GM19468 (cell line): ENCODE measurements around the gene HDGFL1.

Experiments
- ATAC-seq: cut with Tn5 transposase; IDR thresholded peaks from one replicate; pipeline ENCODE4 v1.9.1; 2021; ENCODE audit warnings: mild to moderate bottlenecking, moderate library complexity, moderate number of reproducible peaks; ENCODE audit not compliant: unreplicated experiment; ENCODE audit errors: extremely low read depth

Gene HDGFL1

DNA sequence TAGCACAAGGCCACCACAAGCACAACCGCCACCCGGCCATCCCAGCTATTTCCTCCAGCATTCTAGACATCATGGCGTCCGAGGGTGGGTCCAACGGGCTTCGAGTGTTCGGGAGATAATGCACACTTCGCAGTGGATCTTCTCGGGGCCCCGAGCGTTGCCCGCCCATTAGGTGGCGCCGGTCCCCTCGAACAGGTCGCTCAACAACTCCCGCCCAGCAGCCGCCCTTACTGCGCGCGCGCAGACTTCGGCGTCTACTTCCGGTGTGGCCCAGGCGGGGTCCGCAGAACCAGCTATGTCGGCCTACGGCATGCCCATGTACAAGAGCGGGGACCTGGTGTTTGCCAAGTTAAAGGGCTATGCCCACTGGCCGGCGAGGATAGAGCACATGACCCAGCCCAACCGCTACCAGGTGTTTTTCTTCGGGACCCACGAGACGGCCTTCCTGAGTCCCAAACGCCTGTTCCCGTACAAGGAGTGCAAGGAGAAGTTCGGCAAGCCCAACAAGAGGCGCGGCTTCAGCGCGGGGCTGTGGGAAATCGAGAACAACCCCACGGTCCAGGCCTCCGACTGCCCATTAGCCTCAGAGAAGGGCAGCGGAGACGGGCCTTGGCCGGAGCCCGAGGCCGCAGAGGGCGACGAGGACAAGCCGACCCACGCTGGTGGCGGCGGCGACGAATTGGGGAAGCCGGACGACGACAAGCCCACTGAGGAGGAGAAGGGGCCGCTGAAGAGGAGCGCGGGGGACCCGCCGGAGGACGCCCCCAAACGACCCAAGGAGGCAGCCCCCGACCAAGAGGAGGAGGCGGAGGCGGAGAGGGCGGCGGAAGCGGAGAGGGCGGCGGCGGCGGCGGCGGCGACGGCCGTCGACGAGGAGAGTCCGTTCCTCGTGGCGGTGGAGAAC lies at the start of gene HDGFL1:
Gene HDGFL1 (plus strand): TSS at position 286 of the 904 bp plus-strand sequence. CDS start 10 bp downstream, at position 296.
- ATAC-seq = no peak

DNA sequence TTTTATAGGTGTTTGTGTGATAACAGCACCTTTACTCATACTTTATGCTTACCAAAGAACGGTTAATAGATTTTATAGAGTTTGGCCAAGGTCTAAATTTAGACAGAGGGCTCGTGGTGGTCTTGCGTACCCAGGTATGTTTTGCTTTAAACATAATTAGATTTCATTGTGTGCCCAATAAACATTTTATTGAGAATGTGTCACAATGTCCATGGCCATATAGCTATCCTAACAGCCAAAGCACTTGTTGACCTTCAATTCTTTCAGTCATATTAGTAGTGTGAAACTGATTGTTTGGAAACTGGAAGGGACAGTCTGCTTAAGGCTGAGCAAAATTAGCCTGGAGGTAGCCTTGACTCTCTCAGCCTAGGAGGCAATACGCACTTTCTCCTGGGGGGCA lies 48.3 kb upstream of the HDGFL1 start:
- ATAC-seq = no peak

DNA sequence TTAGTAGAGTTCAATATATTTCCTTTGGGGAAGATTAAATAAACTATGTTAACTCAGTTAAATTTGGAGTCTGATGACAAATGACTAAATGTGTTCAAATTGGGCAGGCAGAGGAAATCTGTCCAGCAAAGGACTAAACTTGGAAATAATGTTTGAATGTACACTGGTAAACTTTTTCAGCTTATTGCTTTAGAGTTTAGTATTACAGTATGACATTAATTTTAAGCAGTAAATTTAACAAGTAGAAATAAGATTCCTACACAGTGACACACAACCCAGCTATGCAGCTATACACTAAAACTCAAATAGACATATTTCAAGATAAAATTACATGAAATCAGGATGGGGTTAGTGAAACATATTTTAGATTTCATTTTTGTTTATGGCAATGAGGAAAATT lies 42.6 kb upstream of the HDGFL1 start:
- ATAC-seq = no peak

DNA sequence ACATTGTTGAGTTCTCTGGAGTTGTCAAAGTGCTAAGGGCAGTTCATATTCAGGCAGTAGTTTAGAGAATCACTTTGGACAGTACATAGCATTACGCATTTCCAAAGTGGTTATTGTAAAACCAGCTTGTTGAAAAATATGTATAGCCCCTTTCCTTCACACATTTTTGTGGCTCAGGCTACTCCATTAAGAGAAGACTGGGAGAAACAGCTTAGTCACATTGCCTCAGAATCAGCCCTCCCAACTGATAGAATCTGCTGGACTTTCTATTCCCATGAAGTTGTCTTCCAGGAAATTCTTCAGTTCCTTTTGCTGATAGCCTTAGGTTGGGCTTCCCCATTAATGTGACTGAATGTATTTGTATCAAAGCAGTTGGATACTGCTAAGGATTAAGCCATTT lies 39.5 kb upstream of the HDGFL1 start:
- no peak for ATAC-seq

DNA sequence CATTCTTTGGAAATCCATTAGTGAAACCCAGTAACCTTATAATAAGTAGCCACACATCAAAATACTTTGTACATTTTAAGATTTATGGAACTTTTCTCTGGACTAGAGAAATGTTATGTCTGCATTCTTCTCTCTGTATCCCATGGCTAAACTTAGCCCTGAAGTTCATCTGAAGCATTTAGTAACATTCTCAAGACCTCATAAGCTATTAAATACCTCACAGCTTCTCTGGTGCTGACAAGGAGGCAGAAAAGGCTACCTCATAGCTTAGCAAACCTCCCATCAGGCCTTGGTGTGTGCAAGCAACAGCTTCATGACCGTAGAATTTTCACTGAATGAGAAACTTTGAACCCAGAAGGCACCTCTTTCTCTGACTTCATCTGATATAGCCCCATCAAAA lies 38.9 kb upstream of the HDGFL1 start:
- no peak for ATAC-seq

DNA sequence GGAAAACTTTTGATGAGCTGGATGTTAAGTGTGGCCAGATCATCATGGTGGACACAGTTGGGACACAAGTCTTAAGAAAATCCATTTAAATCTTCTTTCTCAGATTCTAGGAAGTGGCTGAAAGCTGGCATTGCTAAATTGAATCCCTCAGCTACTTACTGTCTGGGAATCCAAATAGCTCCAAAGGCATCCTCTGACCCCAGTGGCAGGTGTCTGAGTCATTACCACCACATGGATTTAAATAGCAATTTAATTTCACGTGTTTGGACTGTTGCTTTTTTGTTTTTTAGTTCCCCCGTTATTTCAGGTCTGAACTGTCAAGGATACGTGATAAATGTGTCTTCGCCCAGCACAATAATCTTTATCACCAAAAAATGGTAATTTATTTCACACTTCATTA lies 33.2 kb upstream of the HDGFL1 start:
- ATAC-seq = no peak

DNA sequence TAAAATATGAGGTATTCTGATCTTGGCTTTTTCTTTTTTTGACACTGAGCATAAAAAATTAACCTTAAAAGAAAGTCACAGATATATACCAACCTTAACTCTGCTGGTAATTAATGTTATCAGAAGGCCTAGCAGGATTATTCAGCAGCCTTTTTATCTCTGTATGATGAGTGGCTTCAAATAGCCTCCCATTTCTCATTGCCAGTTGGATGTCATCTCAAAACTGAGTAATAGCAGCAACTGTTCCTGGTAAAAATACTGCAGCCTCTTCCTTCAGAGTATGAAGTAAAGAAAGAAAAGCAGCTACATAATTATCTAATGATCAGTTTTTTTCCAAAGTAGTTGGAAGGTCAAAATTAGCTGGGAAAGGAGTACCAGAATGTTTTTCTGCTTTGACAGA lies 24.9 kb upstream of the HDGFL1 start:
- ATAC-seq = no peak

DNA sequence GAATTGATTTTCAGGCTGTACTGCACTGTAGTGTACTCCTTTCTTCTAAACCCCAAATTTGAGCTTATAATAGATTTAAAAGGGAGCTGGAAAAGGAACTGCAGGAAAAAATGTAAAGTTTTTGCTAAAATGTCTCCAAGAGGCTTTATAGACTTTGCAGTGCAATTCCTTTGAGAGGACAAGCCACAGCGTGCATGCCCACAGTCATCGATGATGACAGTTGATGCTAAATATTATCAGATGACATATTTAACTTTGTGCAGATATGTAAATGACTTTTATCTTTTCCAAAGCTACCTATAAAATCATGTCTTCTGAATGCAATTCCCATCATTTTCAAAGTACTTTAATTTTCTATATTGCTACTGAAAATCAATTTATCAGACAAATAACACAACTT lies 24.3 kb upstream of the HDGFL1 start:
- ATAC-seq = no peak

DNA sequence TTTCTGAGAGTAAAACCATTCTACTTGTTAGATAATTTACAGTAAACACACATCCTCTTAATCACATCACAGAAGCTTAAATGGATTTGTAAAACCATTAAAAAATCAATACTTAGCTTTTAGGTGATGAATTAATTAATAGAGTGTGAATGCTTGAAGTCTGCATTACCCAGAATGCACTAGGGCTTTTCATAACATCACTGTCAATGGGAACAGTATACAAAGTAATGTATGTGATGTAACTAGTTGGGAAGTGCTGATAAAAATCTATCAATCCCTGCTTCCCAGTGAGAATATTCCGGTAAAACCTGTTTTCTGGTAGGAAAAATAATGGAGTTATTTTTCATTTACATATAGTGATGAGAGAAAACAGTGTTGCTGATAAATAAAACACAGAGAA lies 23.1 kb upstream of the HDGFL1 start:
- ATAC-seq = no peak

DNA sequence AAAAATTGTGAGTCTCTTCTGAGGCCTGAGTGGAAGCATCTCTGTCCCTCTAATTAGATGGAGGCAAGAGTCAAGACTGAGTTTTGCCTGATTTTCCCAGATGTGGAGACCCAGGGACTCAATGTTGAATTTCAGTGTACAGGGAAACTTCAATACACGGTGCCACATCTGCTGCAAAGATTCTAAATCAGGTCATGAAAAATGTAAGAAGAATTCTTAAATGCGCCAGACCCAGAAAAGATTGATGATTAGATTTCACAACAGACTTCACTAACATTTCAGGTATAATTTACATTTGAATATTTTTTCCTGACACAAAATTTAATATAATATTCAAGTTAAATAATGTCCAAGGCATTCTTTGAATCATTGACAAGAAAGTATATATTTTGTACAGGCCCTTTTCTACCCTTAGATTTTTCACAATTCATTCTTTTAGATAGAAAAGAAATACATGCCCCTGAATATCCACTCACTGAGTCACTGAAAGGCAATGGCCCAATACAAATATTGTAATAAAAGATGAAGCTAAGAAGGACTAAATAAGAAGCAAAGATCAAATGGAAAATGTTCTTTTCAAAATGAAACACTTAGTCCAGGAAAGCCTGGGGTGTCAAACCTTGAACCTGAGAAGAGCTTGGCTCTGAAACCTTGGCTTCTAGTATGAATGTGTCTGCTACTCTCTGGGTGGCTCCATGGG lies 18.2 kb upstream of the HDGFL1 start:
- no peak for ATAC-seq

DNA sequence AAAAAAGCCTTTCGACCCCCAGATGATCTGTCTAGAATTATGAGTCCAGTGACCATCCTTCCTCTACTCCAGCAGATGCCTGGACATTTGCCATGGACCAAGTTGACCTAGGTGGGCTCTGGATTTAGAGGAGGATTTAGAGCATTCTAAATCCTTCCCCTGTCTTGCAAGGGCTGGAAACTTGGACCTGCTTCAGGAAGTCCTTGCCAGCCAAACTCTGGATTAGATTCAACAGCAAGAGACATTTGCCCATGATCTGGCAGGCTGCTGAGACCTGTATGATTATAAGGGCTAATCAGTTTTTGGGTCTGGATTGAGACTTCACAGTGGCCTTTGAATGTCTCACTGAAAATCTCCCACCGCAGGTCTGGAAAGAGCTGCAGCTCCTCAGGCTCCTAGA lies 13.1 kb upstream of the HDGFL1 start:
- ATAC-seq = no peak

DNA sequence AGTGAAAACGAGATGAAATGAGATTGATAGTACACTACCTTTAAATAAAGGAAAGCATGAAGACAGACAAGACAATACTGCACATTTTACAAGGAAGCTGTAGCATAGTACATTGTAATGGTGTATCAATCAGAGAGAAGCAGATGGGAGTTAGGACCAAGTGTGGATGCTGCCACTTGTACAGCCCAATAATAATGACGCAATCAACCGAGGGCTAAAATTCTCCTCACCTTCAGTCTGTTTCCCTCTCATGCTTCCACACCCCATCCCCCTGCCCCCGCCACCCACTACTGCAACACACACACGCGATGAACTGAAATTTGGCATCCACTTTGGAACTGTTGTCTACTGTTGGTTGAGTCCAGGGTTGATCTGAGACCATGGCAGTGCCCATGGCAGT lies 12.4 kb upstream of the HDGFL1 start:
- no peak for ATAC-seq

DNA sequence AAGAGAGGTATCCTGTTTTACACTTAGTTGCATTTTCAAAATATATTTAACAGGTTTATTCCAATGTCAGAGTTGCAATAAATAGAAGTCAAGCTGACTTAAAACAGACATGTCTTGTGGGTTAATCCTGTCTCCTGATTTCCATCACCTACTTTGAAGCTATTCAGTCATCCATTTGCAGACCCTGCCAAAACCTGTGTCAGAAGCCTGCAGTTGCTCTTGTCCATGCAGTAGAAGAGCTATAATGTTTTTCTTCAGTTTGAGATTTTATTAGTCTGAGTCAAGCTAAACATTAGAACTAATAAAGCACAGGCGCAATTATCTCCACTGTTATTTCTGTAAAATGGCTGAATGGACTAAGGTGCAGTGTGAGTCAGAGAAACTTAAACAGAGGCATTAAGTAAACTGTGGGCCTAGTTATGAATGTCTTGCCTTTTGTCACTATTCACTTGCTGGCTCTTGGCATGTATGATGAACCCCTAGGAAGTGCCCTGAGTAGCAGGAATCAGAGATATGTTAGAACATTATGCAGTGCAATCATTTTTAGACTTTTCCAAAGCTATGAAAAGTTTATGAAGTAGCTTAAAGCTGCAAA lies 11.0 kb upstream of the HDGFL1 start:
- ATAC-seq = no peak

DNA sequence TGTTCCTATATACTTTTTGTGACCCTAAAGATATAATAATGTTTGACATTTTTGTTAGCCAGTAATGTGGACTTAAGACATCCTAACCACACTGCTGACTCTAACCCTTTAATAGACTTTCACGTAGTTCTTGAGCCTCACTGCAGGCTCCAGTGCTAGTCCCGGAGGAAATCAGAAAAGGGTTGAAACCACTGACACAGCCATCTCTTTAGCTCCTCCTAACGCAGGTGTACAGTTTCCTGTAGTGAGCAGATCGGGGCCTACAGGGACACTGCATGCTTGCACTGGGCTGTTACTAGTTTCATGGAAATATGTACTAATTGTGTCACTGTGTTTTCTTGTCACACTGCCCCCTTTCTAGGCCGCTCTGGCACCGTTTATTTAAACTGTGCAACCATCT lies 512 bp upstream of the HDGFL1 start:
- ATAC-seq = no peak

DNA sequence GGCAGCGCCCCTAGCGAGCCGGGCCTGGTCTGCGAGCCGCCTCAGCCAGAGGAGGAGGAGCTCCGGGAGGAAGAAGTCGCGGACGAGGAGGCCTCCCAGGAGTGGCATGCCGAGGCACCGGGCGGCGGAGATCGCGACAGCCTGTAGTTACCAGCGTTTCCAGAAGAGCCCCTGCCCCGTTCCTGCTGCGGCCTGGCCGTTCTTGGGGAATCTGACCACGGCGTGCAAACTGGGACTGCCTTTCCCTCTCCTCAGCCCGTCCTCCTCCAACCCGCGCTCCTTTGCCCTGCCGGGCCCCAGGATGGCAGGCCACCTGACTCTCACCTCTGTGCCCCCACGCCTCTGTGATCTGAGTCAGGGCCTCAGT lies 802 bp downstream of the HDGFL1 start:
- ATAC-seq = no peak

DNA sequence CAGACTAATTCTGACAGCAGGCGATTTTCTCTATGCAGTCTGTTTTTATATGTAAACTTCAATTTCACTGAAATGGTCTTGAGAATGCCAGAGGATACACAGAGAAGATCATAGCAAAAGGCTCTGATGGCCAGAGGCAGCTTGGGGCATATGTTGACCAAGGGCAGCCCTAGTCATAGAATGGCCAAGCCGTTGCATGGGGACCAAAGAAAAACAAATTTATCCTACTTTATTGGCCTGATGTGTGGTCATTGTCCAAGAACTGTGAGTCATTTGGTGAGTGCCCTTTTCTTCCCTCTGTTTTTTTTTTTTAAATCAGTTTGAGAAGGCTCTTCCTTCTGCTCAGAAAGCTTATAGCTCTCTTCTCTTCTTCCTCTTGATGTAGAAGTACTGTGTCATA lies 5.8 kb downstream of the HDGFL1 start:
- no peak for ATAC-seq

DNA sequence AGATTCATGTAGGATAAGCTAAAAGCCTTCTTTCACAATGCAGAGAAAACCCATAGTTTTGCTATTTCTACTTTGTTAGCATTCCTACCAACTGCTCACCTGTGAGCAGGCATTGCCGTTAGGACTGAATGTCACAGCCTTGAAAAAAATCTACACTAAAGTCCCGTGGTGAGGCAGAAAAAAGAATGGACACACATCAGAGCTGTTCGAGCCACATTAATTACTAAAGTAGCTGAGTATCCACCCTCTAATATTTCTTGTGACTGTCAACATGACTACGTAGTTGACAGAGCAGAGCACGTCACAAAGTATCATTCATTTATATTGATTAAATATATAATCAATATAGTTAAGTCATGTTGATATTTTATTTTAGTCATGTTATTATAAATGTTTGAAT lies 10.1 kb downstream of the HDGFL1 start:
- ATAC-seq = no peak

DNA sequence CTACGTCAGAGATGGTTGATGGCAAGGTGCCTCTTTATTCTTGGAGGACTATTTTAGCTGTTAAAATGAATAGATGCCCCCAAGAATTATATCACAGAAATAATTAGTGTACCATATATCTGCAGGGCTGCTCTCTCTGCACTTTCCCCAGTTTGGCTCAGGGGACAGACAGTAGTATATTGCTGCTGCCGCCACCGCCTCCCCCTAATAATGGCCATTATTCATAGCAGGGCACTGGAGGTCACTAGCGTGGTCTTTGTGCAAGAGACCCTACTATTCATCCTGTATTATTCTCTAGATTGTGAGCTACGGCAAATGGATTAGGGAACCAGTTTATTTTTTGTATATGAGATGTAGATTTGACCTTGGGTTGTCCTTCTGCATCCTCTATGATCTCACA lies 11.0 kb downstream of the HDGFL1 start:
- ATAC-seq = no peak

DNA sequence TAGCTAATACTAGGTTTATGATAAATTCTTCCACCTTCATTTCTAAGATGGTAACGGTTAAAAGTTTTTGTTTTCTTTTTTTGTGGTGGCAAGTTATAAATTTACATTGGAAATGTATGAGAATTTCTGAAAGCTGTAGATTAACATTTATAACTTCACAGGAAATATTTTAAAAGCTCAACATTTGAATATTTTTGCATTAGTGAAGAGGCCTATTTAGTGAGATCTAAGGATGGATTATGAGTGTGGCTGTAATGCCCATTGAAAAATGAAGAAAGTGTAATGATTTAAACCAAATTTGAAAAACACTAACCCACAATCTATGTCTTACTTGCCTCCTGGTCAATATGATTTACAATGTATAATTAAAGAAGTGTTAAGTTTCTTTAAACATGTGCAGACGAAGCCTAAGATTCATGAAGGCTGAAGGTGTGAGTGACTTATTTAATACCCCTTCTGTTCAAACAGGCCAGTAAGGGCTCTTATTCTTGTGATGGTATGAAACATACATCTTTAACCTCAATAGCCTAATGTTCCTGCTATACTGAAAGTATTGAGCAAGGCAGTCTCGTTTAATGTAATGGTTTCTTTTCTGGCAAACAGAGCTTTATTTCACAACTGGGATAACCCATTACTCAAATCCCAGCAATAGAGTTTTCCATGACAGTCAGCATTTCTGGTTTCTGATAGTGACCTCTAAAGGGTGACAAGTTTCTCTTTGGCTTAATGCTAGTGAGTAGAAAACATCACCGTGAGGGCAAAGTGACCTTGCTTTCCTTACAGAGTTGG lies 13.2 kb downstream of the HDGFL1 start:
- no peak for ATAC-seq

DNA sequence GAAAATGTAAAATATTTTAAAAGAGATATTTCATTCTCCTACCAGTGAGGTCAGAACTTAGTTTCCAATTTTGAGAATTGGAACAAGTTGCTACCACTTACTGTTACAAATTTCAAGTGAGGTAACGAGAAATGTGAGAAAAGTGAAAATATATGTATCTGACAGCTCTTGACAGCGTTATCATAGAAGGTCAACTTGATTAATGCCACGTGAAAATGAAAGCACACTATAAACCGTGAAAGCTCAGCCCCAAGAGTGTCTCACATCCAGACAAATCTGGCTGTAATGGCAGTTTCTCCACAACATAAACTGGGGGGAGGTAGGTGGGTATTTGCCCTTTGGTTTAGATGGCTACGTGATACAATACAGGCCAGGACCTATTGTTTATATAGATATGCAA lies 13.9 kb downstream of the HDGFL1 start:
- no peak for ATAC-seq

DNA sequence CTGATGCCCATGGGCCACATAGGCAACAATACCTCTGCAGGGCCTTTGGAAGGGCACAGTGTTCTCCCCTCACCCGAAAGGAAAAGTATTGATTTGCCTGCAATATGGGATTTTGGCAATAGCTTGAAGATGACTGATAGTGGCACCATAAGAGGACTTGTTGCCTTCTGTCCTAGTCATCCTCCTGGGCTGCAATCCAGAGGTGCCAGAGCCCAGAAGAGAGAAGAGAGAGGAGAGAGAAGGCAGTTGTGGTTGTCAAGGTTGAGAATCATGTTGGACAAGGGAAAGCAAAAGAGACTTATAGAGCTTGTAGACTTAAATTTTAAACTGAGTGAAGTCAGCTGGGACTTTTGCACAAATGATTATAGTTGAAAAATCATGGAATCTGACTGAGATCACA lies 14.6 kb downstream of the HDGFL1 start:
- no peak for ATAC-seq
